Activated CD4-positive, alpha-beta T cell treated with anti-CD3 and anti-CD28 coated beads, Interleukin-2, amount 10 ng/mL, durations not matched to agents 24 days and 14 days (primary cell): ENCODE measurements around the gene RTBDN. TPM values are rescaled to one million over a fixed set of nuclear protein-coding genes. Genes with fewer than 3 reads are reported as not detected.

ENCODE experiments used
- DNase-seq: peaks from one replicate; pipeline ENCODE4 v3.0.0; 2022
- H3K27ac Mint-ChIP-seq: one replicate; pipeline ENCODE4 v1.8.0; 2022; ENCODE audit warnings: mild to moderate bottlenecking, mixed read lengths
- H3K27me3 Mint-ChIP-seq: one replicate; pipeline ENCODE4 v1.8.0; 2022; ENCODE audit warnings: mixed read lengths
- H3K36me3 Mint-ChIP-seq: one replicate; pipeline ENCODE4 v1.8.0; 2022; ENCODE audit warnings: low read depth, mild to moderate bottlenecking, mixed read lengths
- H3K4me1 Mint-ChIP-seq: one replicate; pipeline ENCODE4 v1.8.0; 2021; ENCODE audit warnings: mixed read lengths
- H3K4me3 Mint-ChIP-seq: one replicate; pipeline ENCODE4 v1.8.0; 2022; ENCODE audit warnings: mild to moderate bottlenecking, moderate library complexity, mixed read lengths
- H3K9me3 Mint-ChIP-seq: one replicate; pipeline ENCODE4 v1.8.0; 2021; ENCODE audit warnings: mixed read lengths
- intact Hi-C: fragments of 100-400 bp; cut with micrococcal nuclease; formaldehyde crosslinking; loops from one replicate; pipeline ENCODE4 v1.15.1; 2023
- total RNA-seq: library from RNA; stranded (reverse); gene quantifications from 2 replicates; pipeline ENCODE4 v1.2.3, GENCODE V29; 2022

RTBDN gene
- total RNA-seq, 1 donor from 2014 or later = not detected

GRCh38 chr19:12841094-12841493, 6.7 kb upstream of the RTBDN start:
- no peak overlapping the region for H3K27ac Mint-ChIP-seq
- H3K27me3 Mint-ChIP-seq = peaks cover 58% of the 10 kb centered on the region
- intact Hi-C loops = no loop called here
- peaks cover 17% of the 10 kb centered on the region for H3K4me1 Mint-ChIP-seq
- peak overlapping the region; percentile 72 for H3K4me3 Mint-ChIP-seq
- no peaks in the 10 kb centered on the region for H3K36me3 Mint-ChIP-seq
- no peaks in the 10 kb centered on the region for H3K9me3 Mint-ChIP-seq
- DNase-seq = peak; percentile 83

GRCh38 chr19:12840091-12841079, 6.0 kb upstream of the RTBDN start:
- Mint-ChIP-seq H3K4me1 (peaks cover 17% of the 10 kb centered on the region), H3K4me3 (peak overlapping the region; percentile 72), H3K36me3 (no peaks in the 10 kb centered on the region), H3K27ac (no peak overlapping the region), H3K9me3 (no peaks in the 10 kb centered on the region), H3K27me3 (peaks cover 61% of the 10 kb centered on the region)
- DNase-seq = peak; percentile 88
- intact Hi-C loops = no loop called here

GRCh38 chr19:12838886-12839756, 4.7 kb upstream of the RTBDN start:
- intact Hi-C loops = loop anchor here (2.0 to 5.0 kb wide), 4 partner anchors 42 to 258 kb away; partner anchors contain the start of genes DNASE2 and HOOK2
- Mint-ChIP-seq H3K4me1 (peaks cover 20% of the 10 kb centered on the region), H3K27me3 (peaks cover 68% of the 10 kb centered on the region), H3K9me3 (no peaks in the 10 kb centered on the region), H3K4me3 (peak overlapping the region; percentile 74), H3K36me3 (no peaks in the 10 kb centered on the region), H3K27ac (peak overlapping the region; percentile 30)
- DNase-seq = peak; percentile 72

GRCh38 chr19:12838182-12838885, 4.0 kb upstream of the RTBDN start, which contains the start of gene MAST1:
Gene MAST1 (plus strand): TSS chr19:12838515. CDS start chr19:12838573, 58 bp downstream.
- Mint-ChIP-seq H3K27ac (peak within 1 kb of the TSS; percentile 30), H3K36me3 (no peaks in the 10 kb centered on the region), H3K9me3 (no peaks in the 10 kb centered on the region), H3K27me3 (peaks cover 69% of the 10 kb centered on the region), H3K4me1 (peaks cover 21% of the 10 kb centered on the region), H3K4me3 (peak within 1 kb of the TSS; percentile 74)
- intact Hi-C loops = loop anchor here (2.0 to 5.0 kb wide), 4 partner anchors 42 to 259 kb away; partner anchors contain the start of genes DNASE2 and HOOK2
- peak; percentile 88 for DNase-seq

- Mint-ChIP-seq H3K27me3 (peaks cover 71% of the 10 kb centered on the region), H3K36me3 (peaks cover 2% of the 10 kb centered on the region), H3K9me3 (peaks cover 4% of the 10 kb centered on the region), H3K27ac (no peak overlapping the region), H3K4me3 (no peak overlapping the region), H3K4me1 (peaks cover 26% of the 10 kb centered on the region)
- intact Hi-C loops = loop anchor here (5.0 kb wide), 3 partner anchors 60 to 260 kb away; partner anchors contain the start of gene HOOK2
- DNase-seq = no peak
Observed at GRCh38 chr19:12837225-12837624, 2.8 kb upstream of the RTBDN start.

GRCh38 chr19:12836529-12836863, 2.1 kb upstream of the RTBDN start:
- peaks cover 28% of the 10 kb centered on the region for H3K4me1 Mint-ChIP-seq
- no peak for DNase-seq
- intact Hi-C loops = loop anchor here (5.0 kb wide), 3 partner anchors 59 to 261 kb away; partner anchors contain the start of gene HOOK2
- H3K4me3 Mint-ChIP-seq = no peak overlapping the region
- no peak overlapping the region for H3K27ac Mint-ChIP-seq
- H3K36me3 Mint-ChIP-seq = peaks cover 2% of the 10 kb centered on the region
- H3K9me3 Mint-ChIP-seq = peaks cover 5% of the 10 kb centered on the region
- H3K27me3 Mint-ChIP-seq = peaks cover 73% of the 10 kb centered on the region

GRCh38 chr19:12834976-12835757, 788 bp upstream of the RTBDN start:
- peak; percentile 78 for DNase-seq
- H3K9me3 Mint-ChIP-seq = peaks cover 5% of the 10 kb centered on the region
- H3K36me3 Mint-ChIP-seq = peaks cover 2% of the 10 kb centered on the region
- H3K27ac Mint-ChIP-seq = no peak overlapping the region
- intact Hi-C loops = loop anchor here (5.0 kb wide), 3 partner anchors 58 to 262 kb away; partner anchors contain the start of gene HOOK2
- H3K4me1 Mint-ChIP-seq = peaks cover 22% of the 10 kb centered on the region
- peaks cover 69% of the 10 kb centered on the region for H3K27me3 Mint-ChIP-seq
- H3K4me3 Mint-ChIP-seq = no peak overlapping the region

- DNase-seq = peak; percentile 74
- Mint-ChIP-seq H3K4me3 (peak overlapping the region; percentile 34), H3K27ac (no peak overlapping the region), H3K27me3 (peaks cover 67% of the 10 kb centered on the region), H3K4me1 (peaks cover 15% of the 10 kb centered on the region), H3K36me3 (peaks cover 2% of the 10 kb centered on the region), H3K9me3 (peaks cover 5% of the 10 kb centered on the region)
- intact Hi-C loops = no loop called here
Observed at GRCh38 chr19:12833738-12834565, 427 bp downstream of the RTBDN start.

GRCh38 chr19:12833418-12833737, 1.0 kb downstream of the RTBDN start:
- Mint-ChIP-seq H3K27ac (no peak overlapping the region), H3K4me1 (peaks cover 14% of the 10 kb centered on the region), H3K9me3 (peaks cover 5% of the 10 kb centered on the region)

GRCh38 chr19:12828494-12828893, 5.9 kb downstream of the RTBDN start:
- Mint-ChIP-seq H3K36me3 (peaks cover 2% of the 10 kb centered on the region), H3K27me3 (peaks cover 56% of the 10 kb centered on the region), H3K4me3 (no peak overlapping the region), H3K27ac (no peak overlapping the region), H3K9me3 (peaks cover 5% of the 10 kb centered on the region), H3K4me1 (peaks cover 22% of the 10 kb centered on the region)
- intact Hi-C loops = no loop called here
- peak; percentile 81 for DNase-seq

More at GRCh38 chr19:12833418-12833737, 1.0 kb downstream of the RTBDN start:
- intact Hi-C loops = no loop called here
- H3K36me3 Mint-ChIP-seq = peaks cover 2% of the 10 kb centered on the region
- DNase-seq = no peak
- H3K4me3 Mint-ChIP-seq = peak overlapping the region; percentile 44
- peaks cover 69% of the 10 kb centered on the region for H3K27me3 Mint-ChIP-seq

- H3K4me1 Mint-ChIP-seq = peaks cover 11% of the 10 kb centered on the region
- peak overlapping the region; percentile 59 for H3K4me3 Mint-ChIP-seq
- intact Hi-C loops = no loop called here
- H3K36me3 Mint-ChIP-seq = no peaks in the 10 kb centered on the region
- no peaks in the 10 kb centered on the region for H3K9me3 Mint-ChIP-seq
- peaks cover 38% of the 10 kb centered on the region for H3K27me3 Mint-ChIP-seq
- peak; percentile 76 for DNase-seq
- H3K27ac Mint-ChIP-seq = no peak overlapping the region
Observed at GRCh38 chr19:12825254-12826131, 8.9 kb downstream of the RTBDN start.
